ENCODE measurements around the gene ADIRF. TPM values are rescaled to one million over a fixed set of nuclear protein-coding genes. Genes with fewer than 3 reads are reported as not detected.
"Not testable (repeated sequence)": the region's sequence is repeated elsewhere in the genome, so short reads cannot be mapped to it uniquely, and the experiment has no call there.

ADIRF gene
- total RNA-seq, 2 donors from 2014 or later = 143 to 269 TPM

DNA sequence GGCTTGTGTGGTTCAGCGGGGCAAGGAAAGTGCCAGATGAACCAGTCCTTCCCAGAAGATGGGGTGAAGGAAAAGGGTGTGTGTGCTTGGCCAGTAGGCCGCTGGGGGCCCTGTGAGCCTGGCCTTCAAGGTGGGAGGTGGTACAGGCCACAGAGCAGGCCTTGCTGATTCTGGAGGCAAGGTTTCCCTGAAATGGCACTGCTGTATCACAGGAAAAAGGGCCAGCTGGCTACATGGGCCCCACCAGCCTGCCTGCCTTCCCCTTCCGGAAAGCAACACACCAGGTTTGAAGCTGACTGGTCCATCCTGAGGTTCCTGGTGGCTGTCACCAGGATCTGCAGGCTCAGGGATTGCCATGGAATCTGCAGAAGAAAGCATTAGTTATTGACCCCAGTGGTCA lies 23.4 kb upstream of the ADIRF start:
- intact Hi-C loops (cut with DNase I) = no loop called here
- no peak for DNase-seq
- no peak for ATAC-seq

DNA sequence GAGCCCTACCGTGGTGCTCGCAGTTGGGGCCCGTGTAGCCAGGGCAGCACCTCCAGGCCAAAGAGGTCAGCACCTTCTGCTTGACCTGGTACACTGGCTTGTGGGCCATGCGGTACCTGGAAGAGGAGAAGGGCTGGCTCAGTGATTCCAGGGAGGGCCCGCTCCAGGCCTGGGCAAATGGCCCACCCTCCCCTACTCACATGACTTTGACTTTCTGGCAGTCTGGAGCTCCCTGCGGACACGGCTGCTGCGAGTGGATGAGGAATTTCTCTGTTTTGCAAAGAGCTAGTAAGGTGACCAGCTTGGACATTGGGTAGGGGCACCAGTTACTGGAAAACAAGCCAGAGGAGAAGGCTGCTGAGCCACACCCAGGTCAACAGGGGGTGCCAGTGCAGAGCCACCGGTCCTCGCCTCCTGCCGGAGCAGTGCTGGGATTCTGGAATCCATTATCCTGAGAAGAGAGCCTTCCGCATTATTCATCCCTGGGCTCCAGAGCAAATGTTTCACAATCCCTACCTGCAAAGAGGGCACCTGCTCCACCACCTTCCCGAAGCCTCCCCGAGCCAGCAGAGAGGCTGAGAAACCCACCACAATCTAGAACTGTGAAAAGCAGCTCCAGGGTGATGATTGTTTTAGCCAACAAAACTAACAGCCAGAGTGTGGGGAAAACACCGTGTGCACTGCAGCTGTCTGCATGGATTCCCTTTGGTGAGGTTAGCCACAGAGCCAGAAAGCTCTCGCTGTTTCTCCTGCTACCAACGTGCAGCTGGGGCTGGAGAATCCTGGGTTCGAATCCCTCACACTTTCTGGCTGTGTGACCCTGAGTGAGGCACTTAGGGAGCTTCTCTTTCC lies 22.7 kb upstream of the ADIRF start:
- DNase-seq (peak; percentile 30), ATAC-seq (peak; percentile 41 to 57)
- intact Hi-C loops (cut with DNase I) = no loop called here

DNA sequence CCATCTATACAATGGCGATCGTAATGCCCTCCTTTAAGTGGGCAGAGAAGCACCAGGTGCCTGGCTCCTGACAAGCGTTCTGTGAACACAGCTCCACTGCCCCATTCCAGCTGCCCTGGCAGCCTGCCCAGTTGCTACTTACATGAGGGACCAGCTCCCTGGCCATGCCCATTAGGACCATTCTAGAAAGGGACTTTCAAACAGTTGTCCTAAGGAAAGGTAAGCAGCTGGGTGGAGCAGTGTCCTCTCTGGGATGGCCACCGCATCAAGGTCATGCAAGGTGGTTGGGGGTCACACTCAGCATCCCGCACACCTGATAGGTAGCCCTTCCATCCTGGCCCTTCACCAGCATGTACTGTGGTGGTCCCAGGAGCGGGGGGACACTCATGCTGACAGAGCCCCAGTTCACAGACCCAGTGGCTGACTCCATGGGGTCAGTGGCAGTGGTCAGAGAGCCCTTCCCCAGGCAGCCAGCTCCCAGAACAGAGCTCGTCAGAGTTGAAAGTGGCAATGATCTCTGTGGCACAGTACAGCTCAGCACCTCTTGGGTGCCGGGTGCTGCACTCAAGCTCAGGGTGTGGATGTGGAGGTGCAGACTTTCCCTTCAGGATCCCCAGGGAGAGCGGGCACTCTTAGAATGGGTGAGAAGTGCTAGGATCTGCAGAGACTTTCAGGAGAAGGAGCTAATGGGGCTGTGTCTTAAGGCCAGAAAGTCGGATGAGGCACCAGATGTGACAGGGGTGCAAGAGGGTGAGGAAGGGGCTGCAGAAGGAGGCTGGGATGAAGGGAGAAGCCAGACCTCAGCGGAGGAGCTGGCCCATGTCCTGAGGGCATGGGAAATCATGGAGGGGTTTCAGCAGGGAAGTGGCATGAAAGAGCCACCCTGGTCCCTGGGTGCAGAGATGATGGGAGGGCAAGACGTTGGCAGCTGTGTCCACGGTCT lies 21.8 kb upstream of the ADIRF start:
- ATAC-seq (peak in 1 of 2 donors; percentile 10), DNase-seq (peak; percentile 74)
- intact Hi-C loops (cut with DNase I) = no loop called here

DNA sequence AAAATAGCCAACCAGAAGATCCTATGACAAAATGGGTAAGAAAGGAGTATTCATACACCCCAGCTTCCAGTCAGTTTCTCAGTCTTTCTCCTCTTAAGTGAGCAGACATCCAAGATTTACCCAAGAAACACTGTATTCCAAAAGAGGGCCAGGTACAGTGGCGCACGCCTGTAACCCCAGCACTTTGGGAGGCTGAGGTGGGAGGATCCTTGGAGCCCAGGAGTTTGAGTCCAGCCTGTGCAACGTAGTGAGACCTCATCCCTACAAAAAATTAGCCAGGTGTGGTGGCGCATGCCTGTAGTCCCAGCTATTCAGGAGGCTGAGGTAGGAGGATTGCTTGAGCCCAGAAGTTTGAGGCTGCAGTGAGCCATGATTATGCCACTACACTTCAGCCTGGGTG lies 20.5 kb upstream of the ADIRF start:
- DNase-seq; intact Hi-C loops (cut with DNase I); ATAC-seq: not testable (repeated sequence)

DNA sequence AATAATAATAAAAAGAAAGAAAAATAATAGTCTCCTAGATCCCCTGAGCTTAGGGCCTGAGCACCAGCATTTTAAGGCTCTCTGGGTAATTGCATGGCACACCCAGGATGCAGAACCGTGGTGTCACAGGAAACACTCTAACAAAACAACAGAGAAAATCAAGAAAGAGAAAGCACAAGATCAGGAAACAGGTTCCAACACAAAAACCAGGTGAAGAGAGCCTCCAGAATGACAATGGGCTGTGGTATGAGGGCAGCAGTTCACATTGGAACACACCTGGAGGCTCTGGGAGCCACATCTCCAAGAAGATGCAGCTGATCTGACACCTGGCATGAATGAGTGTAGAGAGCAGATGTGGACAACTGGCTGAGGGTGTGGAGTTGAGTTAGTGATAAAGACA lies 17.9 kb upstream of the ADIRF start:
- intact Hi-C loops (cut with DNase I) = no loop called here
- ATAC-seq (no peak), DNase-seq (no peak)

DNA sequence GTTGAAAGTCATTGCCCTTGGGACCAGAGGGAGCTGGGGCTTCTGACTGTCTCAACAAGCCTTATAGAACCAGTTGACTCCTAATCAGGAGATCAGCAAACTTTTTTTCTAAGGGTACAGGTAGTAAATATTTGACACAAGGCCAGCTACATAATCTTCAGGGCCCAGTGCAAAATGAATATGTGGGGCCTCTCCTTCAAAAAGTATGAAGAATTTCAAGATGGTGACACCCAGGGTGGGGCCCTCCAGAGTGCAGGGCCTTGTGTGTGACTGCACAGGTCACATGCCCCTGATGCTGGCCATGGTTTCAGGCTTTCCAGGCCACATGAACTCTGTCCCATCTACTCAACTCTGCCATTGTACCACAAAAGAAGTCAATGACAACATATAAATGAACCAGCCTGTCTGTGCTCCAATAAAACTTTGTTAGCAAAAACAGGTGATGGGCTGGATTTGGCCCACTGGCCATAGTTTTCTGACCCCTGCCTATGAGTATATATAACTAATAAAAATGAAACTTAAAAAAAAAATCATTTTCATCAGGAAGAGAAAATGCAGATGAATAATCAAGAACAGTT lies 17.0 kb upstream of the ADIRF start:
- no peak for DNase-seq
- ATAC-seq = no peak
- intact Hi-C loops (cut with DNase I) = no loop called here

DNA sequence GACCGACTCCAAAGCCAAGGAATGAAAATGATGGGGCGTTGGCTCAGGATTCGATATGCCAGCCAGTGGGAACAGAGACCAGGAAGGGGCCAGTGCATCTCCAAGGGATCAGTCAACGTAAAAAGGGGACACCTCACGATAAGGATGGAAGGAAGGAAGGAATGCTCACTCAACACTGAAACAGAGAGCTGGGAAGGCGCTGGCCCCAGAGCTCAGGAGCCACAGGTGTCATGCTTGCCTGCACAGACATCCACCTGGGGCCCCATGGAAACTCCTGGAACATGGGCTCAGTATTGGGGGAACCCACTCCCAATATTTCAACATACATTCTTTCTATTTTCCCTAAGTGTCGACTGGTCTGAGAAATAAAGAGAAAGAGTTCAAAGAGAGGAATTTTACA lies 16.2 kb upstream of the ADIRF start:
- no peak for DNase-seq
- ATAC-seq = no peak
- intact Hi-C loops (cut with DNase I) = no loop called here

DNA sequence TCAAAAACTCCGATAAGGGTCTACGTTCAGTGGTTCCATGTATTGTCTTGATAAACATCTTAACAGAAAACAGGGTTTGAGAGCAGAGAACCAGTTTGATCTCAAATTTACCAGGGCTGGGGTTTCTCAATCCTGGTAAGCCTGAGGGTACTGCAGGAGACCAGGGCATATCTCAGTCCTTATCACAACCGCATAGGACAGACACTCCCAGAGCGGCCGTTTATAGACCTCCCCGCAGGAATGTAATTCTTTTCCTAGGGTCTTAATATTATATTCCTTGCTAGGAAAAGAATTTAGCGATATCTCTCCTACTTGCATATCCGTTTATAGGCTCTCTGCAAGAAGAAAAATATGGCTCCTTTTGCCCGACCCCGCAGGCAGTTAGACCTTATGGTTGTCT lies 15.6 kb upstream of the ADIRF start:
- intact Hi-C loops (cut with DNase I); DNase-seq; ATAC-seq: not testable (repeated sequence)

DNA sequence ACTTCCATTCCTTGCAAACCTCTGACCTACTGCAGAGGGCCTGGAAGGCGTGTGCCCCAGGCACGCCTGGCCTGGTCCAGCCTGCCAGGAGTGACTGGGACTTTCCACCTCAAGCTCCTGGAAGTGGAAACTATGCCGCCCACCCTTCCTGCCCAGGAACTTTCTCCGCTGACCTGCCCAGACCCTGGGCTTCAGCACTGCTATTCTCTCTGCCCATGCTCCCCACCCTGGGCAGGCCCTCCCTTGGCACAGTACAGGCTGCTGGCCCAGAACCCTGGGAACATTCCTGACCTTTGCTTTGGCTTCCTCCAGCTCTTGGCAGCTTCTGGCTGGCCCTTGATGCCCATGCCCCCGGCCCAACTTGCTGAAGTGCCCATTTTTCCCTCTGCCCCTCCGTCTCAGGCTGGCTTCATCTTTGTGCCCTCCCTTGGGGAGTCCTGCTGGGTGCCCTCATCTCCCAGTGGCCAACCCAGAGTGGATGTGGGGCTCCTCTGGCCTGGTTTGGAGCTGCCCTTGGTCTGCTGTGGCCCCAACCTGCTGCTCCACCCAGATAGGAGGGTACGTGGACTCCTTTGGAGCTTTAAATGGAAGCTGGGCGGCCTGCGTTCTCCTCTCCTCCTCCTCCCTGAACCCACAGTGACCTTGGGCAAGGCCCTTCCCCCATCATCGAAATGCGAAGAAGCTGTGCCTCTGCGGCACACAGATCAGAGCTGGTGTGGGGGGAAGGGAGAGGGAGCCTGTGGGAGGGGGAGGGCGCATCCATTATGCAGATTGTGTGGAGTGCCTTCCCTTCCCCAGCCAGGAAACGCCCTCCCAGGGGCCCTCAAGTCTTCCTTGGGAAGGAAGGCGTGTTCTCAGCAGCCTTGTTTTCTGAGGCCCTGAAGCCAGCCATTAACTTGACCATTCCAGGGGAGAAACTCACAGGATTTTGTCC lies 14.3 kb upstream of the ADIRF start:
- peak; percentile 88 for DNase-seq
- intact Hi-C loops (cut with DNase I) = no loop called here
- peak; percentile 76 to 78 for ATAC-seq

DNA sequence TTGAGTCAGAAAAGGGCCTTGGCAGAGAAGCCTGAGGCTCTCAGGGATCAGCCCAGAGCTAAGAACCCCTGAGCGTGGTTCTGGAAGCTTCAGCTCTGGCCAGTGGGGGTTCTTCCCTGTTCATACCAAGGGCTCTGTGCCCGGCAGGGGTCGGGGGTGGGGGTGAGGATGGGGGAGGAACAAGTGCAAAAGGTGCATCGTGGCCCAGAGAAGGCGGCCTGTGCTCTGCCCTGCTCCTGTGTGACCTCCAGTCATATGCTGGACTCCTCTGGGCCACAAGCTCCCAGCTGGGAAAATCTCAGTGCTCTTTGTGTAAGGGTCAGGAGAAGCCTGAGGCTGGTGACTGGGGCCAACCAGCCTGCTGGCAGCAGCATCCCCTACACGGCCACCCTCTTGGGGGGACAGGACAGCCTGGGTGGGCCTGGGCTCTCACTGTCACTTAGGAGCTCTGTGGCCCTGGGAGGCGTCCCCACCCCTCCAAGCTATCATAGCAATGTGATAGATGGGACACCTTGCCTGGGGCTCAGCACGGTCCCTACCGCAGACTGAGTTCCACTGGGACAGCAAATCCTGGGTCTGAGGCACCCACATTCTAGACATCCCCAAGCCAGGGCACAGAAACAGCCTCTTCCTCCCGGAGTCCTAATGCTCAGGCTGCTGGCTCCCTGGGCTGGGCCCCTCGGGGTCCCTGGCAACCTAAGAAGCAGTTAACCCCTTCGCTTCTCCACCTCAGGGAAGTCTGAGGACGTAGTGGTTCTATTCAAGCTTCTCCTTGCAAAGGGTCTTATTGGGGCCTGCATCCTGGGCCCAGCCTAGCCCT lies 13.4 kb upstream of the ADIRF start:
- intact Hi-C loops (cut with DNase I) = no loop called here
- DNase-seq = no peak
- no peak for ATAC-seq

DNA sequence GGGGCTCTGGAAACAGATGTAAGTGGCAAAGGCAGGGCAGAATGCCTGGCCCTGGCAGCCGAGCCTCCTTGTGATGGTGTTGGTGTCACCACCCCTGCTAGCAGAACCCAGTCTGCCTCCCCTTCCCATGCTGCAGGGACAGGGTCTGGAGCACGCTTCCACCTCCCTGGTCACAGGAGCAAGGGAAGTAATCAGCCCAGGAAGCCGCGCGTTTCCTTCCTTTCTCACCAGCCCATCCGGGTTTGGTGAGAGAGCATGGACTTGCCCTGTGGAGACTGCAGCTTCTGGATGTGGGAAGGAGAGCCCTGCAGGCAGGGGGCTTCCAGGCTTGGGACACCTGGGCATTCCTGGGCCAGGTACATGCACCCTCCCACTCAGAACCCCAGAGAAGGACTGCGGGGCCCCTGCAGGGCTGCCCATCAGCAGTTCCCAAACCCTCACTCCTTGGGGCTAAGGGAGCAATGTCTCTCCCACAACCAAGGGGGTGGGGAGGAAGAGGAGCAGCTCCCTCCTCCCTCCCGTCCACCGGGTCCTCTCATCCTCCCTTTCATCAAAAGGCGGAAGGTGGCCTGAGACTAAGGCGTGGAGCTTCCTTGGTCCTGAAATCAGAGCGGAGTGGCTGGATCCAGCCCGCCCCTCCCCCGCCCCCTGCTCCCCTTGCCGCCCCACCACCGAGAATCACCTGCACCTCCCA lies 12.6 kb upstream of the ADIRF start:
- intact Hi-C loops (cut with DNase I) = no loop called here
- DNase-seq (peak; percentile 66), ATAC-seq (no peak)

DNA sequence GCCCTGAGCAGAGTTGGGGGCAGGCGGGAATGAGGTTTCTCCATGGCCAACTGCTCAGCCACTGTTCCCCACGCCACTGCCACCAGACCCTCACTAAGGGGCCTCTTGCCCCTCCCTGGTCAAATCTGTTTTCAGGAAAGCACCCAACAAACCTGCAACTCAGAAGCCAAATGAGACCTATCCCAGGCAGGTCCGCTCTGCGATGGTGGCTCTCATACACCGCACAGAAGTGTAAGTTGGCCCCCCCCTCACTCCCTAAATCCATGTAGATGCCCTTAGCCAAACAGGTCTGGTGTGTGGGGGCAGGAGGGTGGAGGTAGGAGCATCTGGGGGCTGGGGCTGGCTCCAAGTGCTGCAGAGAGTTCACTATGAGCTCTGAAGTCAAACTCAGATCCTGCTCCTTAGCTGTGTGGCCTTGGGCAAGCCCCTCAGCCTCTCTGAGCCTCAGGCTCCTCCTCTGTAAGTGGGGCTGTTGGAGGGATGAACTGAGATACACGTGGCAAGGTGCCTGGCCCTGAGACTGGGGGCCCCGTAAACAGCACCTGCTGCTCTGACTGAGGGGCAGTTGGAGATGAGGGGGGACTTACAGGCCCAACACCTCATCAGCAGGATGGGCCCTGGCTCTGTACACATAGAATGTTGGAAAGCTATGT lies 12.0 kb upstream of the ADIRF start:
- DNase-seq = no peak
- intact Hi-C loops (cut with DNase I) = no loop called here
- ATAC-seq = no peak

DNA sequence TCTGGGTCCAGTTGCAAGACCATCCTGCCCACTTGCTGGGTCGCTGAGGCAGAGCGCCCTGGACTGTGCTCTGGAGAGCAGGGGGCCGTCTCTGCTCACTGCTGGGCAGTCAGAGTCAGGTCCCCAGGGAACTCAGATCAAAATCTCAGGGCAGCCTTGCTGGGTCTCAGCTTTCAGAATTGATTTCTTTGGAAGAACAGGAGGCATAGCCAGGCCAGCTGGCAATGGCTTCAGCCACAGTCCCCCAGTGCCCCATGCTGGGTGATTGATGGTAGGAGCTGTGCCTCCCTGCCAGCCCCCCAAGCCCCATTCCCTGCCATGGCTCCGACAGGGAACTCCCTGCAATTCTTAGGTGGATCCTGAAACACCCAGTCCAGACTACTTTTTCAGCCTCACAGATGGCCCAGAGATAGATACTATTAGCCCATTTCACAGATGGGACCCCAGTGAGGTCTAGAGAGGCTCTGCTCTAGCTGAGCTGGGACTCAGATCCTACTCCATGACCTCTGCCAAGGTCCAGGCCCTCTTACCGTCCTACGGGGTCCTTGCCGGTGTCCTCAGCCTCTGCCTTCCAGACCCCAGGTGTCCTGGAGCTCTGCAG lies 11.3 kb upstream of the ADIRF start:
- intact Hi-C loops (cut with DNase I) = no loop called here
- DNase-seq (no peak), ATAC-seq (no peak)

DNA sequence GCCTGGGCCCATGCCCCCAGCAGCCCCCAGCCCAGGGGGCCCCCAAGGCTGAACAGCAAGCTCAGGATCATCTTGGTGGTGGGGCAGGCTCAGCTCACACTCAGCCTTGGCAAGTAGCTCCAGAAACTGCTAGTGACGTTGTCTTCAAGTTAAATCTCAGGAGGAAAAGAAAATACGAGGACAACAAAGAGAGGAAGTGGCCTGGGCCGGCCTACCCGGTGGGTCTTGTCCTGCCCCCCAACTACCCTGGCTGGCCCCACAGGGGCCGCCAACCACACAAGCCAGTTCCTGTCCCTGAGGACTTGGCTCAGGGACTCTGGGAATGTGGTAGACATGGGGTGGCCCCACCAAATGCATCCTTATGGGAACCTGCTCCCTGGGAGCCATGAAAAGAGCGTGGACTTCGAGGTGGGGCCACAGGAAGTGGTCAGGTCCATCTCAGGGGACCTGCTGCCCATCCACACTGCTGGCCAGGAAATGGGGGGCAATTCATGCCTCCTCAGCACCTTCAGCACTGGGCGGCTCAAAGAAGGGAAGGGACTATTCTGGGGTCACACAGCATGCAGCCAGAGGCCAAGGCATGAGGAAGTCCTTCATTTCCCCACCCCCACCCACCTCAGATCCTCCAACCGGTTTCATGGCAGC lies 10.7 kb upstream of the ADIRF start, which contains the start of gene MMRN2:
TSS of gene MMRN2 (minus strand) at position 145 of the 645 bp plus-strand sequence. CDS start at position 71, 74 bp downstream.
- DNase-seq (peak; percentile 69), ATAC-seq (peak in 1 of 2 donors; percentile 1)
- intact Hi-C loops (cut with DNase I) = no loop called here

DNA sequence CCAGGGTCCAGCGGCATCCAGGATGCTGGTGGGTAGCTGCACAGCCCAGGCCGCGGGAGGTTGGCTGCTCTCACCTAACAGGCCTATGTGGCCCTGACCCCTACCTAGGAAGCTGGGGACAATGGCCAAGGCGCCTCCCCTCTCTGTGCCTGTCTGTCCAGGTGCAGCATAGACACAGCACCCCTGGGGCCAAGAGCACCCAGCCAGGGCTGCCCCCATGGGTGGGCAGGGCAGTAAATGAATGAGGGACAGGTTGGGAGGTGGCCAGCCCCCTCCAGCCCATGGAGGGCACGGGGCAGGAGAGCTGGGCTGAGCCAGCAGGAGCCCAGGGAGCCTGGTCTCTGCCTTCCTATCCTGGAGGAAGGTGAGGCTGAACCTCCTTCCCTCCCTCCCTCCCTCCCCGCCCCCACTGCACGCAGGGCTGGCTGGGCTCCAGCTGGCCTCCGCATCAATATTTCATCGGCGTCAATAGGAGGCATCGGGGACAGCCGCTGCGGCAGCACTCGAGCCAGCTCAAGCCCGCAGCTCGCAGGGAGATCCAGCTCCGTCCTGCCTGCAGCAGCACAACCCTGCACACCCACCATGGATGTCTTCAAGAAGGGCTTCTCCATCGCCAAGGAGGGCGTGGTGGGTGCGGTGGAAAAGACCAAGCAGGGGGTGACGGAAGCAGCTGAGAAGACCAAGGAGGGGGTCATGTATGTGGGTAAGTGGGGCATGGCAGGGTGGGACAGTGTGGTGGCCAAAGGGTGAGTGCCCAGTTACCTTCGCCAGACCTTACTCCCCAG lies 10.0 kb upstream of the ADIRF start, which contains the start of gene SNCG:
TSS of gene SNCG (plus strand) at position 484 of the 785 bp plus-strand sequence. CDS start at position 583, 99 bp downstream.
- intact Hi-C loops (cut with DNase I) = no loop called here
- DNase-seq (peak; percentile 58), ATAC-seq (peak; percentile 3 to 16)
